Measurements from ENCODE around the gene CD48. TPM values are rescaled to one million over a fixed set of nuclear protein-coding genes. Genes with fewer than 3 reads are reported as not detected.

Gene CD48
- total and polyA plus RNA-seq, 2 experiments from 2014 or later, result 0.30 TPM; not detected in 1

DNA sequence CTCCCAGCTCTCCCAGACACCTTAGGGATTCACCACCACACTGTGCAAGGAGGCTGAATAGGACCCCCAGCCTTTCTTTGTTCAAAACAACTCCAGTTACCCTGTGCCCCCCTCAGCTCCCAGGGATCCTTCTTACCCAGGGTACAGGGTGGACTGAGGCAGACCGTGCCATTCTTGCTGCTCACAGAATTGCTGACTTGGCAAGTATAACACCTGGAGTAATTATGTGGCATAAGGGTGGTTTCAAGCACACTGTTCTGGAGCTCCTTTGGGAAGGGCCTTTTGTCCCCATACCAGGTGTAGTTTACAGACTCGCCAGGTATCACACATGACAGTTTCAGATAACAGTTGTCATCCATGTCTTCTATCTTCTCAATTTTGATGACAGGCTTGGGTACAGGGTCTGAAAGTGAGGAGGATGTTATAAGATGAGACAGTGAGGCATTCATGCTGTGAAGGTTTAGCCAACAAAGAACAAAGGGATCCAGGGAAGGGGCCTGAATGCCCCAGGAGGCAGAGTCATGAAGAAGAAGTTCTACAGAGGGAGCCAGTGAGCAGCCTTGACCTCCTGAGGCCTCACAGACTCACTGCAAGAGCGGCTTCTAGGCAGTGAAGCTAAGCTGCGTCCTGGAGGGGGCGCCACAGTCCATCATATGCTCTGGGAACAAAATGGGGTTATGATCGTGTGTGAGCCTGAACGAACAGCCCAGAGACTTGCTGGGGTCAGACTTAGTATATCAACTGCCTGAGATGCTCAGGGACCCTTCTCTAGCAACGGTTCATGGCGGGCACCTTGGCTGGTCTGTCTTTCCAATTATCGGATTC, 30.3 kb downstream of the CD48 start:
- H4K20me1 ChIP-seq (ENCODE audit: insufficient read depth, poor library complexity, severe bottlenecking), result no peaks in the 10 kb centered on the region
- 59% methylated on average over 10 of the region's 10 CpGs for WGBS (ENCODE audit: low lambda C conversion rate, missing lambda C conversion rate)
- no peak overlapping the region for H3K4me3 ChIP-seq
- no peaks in the 10 kb centered on the region for H3K4me1 ChIP-seq (ENCODE audit: insufficient read depth)
- H3K27ac ChIP-seq, result no peak overlapping the region
- H2AFZ ChIP-seq, result no peak overlapping the region
- no peak for TF ChIP-seq EZH2 (IDR thresholded peaks at IDR 0.05; ENCODE audit: borderline replicate concordance)
- TF ChIP-seq, protein P1, sequence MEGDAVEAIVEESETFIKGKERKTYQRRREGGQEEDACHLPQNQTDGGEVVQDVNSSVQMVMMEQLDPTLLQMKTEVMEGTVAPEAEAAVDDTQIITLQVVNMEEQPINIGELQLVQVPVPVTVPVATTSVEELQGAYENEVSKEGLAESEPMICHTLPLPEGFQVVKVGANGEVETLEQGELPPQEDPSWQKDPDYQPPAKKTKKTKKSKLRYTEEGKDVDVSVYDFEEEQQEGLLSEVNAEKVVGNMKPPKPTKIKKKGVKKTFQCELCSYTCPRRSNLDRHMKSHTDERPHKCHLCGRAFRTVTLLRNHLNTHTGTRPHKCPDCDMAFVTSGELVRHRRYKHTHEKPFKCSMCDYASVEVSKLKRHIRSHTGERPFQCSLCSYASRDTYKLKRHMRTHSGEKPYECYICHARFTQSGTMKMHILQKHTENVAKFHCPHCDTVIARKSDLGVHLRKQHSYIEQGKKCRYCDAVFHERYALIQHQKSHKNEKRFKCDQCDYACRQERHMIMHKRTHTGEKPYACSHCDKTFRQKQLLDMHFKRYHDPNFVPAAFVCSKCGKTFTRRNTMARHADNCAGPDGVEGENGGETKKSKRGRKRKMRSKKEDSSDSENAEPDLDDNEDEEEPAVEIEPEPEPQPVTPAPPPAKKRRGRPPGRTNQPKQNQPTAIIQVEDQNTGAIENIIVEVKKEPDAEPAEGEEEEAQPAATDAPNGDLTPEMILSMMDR (IDR thresholded peaks at IDR 0.05; ENCODE audit: poor library complexity), result peak; percentile 54
- no peaks in the 10 kb centered on the region for H3K79me2 ChIP-seq
- H3K9me3 ChIP-seq (ENCODE audit: low read depth), result no peaks in the 10 kb centered on the region
- no peaks in the 10 kb centered on the region for H3K27me3 ChIP-seq
- no peaks in the 10 kb centered on the region for H3K9me2 ChIP-seq (replicated peaks; ENCODE audit: insufficient read depth)
- no peaks in the 10 kb centered on the region for H3K36me3 ChIP-seq (replicated peaks; ENCODE audit: insufficient read depth, low read depth)
- DNase-seq (ENCODE audit: low spot score), result peak; percentile 77
- H3K4me2 ChIP-seq, result no peak overlapping the region

DNA sequence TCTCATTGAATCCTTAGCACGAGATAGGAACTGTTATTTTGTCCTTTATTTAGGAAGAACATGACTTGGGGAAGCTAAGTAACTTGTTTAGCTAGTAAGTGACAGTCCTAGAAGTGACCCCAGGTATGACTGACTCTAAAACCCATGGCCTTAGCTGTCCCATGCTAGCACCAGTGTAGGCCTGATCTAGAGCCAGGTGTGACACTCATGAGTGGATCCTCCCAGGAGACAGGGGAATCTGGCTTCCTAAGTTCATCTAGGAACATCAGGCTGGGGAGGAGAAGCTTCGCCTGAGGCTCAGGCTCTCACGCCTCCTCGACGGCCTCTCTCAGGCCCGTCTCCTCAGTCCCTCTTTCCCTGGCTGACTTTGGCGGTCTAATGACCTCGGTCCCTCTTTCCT, 31.2 kb downstream of the CD48 start:
- Histone ChIP-seq H3K27ac (no peak overlapping the region), H3K4me1 (ENCODE audit: insufficient read depth) (no peaks in the 10 kb centered on the region), H3K9me2 (replicated peaks; ENCODE audit: insufficient read depth) (no peaks in the 10 kb centered on the region), H3K4me2 (no peak overlapping the region), H3K36me3 (replicated peaks; ENCODE audit: insufficient read depth, low read depth) (no peaks in the 10 kb centered on the region), H3K4me3 (no peak overlapping the region), H3K79me2 (no peaks in the 10 kb centered on the region), H3K9me3 (ENCODE audit: low read depth) (no peaks in the 10 kb centered on the region), H2AFZ (no peak overlapping the region), H3K27me3 (no peaks in the 10 kb centered on the region), H4K20me1 (ENCODE audit: insufficient read depth, poor library complexity, severe bottlenecking) (no peaks in the 10 kb centered on the region)
- no peak for TF ChIP-seq EZH2 (IDR thresholded peaks at IDR 0.05; ENCODE audit: borderline replicate concordance)
- TF ChIP-seq, protein P1 (IDR thresholded peaks at IDR 0.05; ENCODE audit: poor library complexity), result no peak
- no peak for TF ChIP-seq EZH2phosphoT487 (IDR thresholded peaks at IDR 0.05; ENCODE audit: low read depth, severe bottlenecking, unreplicated experiment)
- whole genome bisulfite sequencing (ENCODE audit: low lambda C conversion rate, missing lambda C conversion rate), result 94% methylated on average over 8 of the region's 8 CpGs
- DNase-seq (ENCODE audit: low spot score), result no peak

DNA sequence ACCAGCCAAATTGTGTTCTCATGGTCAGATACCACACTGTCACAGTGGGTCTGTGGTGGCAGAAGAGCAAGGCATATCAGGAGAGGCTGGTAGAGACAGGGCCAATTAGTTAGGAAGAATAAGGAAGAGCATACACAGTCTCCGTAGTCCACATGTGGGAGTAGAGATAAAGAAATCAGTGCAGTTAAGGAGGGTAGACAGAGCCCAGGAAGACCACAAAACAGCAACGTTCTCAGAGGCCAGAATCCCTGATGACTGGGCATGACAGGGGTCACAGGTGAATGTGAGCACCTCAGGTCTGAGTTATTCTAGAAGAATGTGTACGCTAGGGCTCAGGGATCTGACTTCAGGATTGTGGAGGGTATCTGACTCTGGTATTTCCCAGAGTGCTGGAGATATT, 31.7 kb downstream of the CD48 start:
- no peak overlapping the region for H3K4me2 ChIP-seq
- H3K9me2 ChIP-seq (replicated peaks; ENCODE audit: insufficient read depth), result no peaks in the 10 kb centered on the region
- H3K36me3 ChIP-seq (replicated peaks; ENCODE audit: insufficient read depth, low read depth), result no peaks in the 10 kb centered on the region
- no peaks in the 10 kb centered on the region for H3K4me1 ChIP-seq (ENCODE audit: insufficient read depth)
- H3K27me3 ChIP-seq, result no peaks in the 10 kb centered on the region
- TF ChIP-seq, protein P1 (IDR thresholded peaks at IDR 0.05; ENCODE audit: poor library complexity), result no peak
- TF ChIP-seq EZH2 (IDR thresholded peaks at IDR 0.05; ENCODE audit: borderline replicate concordance) (no peak), EZH2phosphoT487 (IDR thresholded peaks at IDR 0.05; ENCODE audit: low read depth, severe bottlenecking, unreplicated experiment) (no peak)
- no peak for DNase-seq (ENCODE audit: low spot score)
- no peaks in the 10 kb centered on the region for H3K79me2 ChIP-seq
- 67% methylated on average over 3 of the region's 3 CpGs for WGBS (ENCODE audit: low lambda C conversion rate, missing lambda C conversion rate)
- H4K20me1 ChIP-seq (ENCODE audit: insufficient read depth, poor library complexity, severe bottlenecking), result no peaks in the 10 kb centered on the region
- no peak overlapping the region for H3K4me3 ChIP-seq
- no peaks in the 10 kb centered on the region for H3K9me3 ChIP-seq (ENCODE audit: low read depth)
- no peak overlapping the region for H2AFZ ChIP-seq
- no peak overlapping the region for H3K27ac ChIP-seq
